LNCaP clone FGC (cell line): ENCODE measurements around the gene ESD.

Experiments
- DNase-seq: peaks from one replicate; pipeline ENCODE4 v3.0.0-alpha.2; 2011; ENCODE audit warnings: low read depth
- H3K4me3 ChIP-seq: 2 replicates; pipeline ENCODE4 v1.5.1; 2011; ENCODE audit warnings: mild to moderate bottlenecking, low read depth, low read length, control low read depth
- TF ChIP-seq, protein P1 (sequence below): IDR thresholded peaks from 2 replicates; pipeline ENCODE4 v1.5.1; 2012; ENCODE audit warnings: mild to moderate bottlenecking; ENCODE audit not compliant: control insufficient read depth, insufficient read depth; ENCODE audit errors: extremely low read depth

Gene ESD

DNA sequence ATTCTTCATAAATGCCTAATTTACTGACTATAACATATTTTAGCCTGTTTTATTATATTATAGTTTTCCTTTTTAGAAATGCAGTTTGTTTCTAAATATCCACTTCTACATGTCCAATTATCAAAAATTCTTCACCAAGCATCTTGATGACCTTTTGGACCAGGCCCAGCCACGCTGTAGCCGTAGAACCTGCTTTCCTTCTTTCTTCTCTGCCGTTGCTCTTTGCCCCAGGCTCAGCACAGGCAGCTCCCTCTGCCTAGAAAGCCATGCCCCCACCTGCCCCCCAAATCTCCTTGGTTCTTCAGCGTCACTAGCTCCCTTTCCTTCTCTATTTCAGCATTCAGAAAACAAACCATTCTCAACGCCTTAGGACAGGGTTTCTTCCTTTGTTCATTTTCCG, 65.4 kb downstream of the ESD start:
- DNase-seq = no peak
- TF ChIP-seq, protein P1, sequence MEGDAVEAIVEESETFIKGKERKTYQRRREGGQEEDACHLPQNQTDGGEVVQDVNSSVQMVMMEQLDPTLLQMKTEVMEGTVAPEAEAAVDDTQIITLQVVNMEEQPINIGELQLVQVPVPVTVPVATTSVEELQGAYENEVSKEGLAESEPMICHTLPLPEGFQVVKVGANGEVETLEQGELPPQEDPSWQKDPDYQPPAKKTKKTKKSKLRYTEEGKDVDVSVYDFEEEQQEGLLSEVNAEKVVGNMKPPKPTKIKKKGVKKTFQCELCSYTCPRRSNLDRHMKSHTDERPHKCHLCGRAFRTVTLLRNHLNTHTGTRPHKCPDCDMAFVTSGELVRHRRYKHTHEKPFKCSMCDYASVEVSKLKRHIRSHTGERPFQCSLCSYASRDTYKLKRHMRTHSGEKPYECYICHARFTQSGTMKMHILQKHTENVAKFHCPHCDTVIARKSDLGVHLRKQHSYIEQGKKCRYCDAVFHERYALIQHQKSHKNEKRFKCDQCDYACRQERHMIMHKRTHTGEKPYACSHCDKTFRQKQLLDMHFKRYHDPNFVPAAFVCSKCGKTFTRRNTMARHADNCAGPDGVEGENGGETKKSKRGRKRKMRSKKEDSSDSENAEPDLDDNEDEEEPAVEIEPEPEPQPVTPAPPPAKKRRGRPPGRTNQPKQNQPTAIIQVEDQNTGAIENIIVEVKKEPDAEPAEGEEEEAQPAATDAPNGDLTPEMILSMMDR = no peak
- no peak overlapping the region for H3K4me3 ChIP-seq

DNA sequence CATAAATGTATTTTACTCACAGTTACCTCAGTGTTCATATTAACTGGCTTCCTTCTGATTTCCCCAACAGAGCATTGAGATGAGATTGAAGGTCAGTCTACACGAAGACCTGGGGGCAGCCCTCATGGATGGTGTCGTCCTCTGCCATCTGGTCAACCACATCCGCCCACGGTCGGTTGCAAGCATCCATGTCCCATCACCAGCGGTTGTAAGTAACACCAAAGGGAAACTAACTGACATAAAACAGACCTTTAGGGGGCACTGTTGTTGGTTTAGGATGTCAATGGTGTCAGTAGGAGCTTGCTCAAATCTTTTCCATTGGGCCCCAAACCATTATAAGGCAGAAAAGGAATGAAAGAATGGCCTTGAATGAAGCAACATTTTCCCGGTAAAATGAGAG, 68.2 kb downstream of the ESD start:
- no peak for DNase-seq
- H3K4me3 ChIP-seq = no peak overlapping the region
- TF ChIP-seq, protein P1 = no peak

DNA sequence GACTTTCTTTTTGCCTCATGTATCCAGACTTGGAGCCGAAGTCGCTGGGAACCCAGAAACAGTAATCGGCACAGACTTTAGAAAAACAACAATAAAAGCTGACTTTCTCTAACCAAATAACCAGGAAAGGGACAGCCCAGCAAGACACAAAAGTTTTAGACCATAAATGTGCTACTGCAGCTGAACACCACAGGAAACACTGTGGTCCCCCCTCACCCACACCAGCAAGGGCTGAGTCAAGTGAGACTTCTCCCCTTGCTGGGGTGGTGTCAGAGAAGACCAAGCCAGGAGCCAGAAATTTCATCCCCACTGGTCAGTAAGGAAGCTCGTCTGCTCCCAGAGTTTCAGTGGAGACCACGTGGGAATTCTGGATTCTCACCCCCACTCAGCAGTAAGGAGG, 70.6 kb downstream of the ESD start:
- DNase-seq = no peak
- TF ChIP-seq, protein P1 = no peak

More for the DNA sequence above, 70.6 kb downstream of the ESD start:
- no peak overlapping the region for H3K4me3 ChIP-seq
